Measurements from ENCODE around the gene KRT78. TPM values are rescaled to one million over a fixed set of nuclear protein-coding genes. Genes with fewer than 3 reads are reported as not detected.

KRT78 gene
- polyA plus RNA-seq, 4 donors = 0.30 to 1.8 (median 0.54) TPM; not detected in 1

- peak overlapping the region in 2 of 3 donors; percentile 51 to 58 for H3K4me3 ChIP-seq (ENCODE audit: low read depth in 1 of 3, low read length in 3 of 3)
- no peaks in the 10 kb centered on the region for H3K9me3 ChIP-seq (ENCODE audit: control insufficient read depth in 2 of 2, insufficient read depth in 1 of 2, low read depth in 1 of 2, low read length in 1 of 2)
- no peaks in the 10 kb centered on the region for H3K27me3 ChIP-seq (ENCODE audit: control insufficient read depth in 3 of 3, insufficient read depth in 3 of 3, low read length in 3 of 3)
- DNase-seq = peak; percentile 92 to 96
- no peaks in the 10 kb centered on the region for H3K36me3 ChIP-seq (ENCODE audit: control insufficient read depth in 3 of 3, insufficient read depth in 2 of 3, low read depth in 1 of 3, low read length in 3 of 3)
- peaks cover 6 to 55% (median 16%) of the 10 kb centered on the region in 3 donors for H3K4me1 ChIP-seq (ENCODE audit: control insufficient read depth in 3 of 3, insufficient read depth in 2 of 3, low read depth in 1 of 3, low read length in 2 of 3)
- H3K27ac ChIP-seq (ENCODE audit: low read depth in 1 of 3, low read length in 2 of 3) = peak overlapping the region; percentile 78 to 97 (median 90)
- FAIRE-seq = no peak
- WGBS, 3 donors = 0 to 1% (median 0%) methylated on average over 36 to 55 of the region's 55 CpGs
Observed at GRCh38 chr12:52873832-52874572, 25.2 kb upstream of the KRT78 start.

- H3K36me3 ChIP-seq (ENCODE audit: control insufficient read depth in 3 of 3, insufficient read depth in 2 of 3, low read depth in 1 of 3, low read length in 3 of 3) = no peaks in the 10 kb centered on the region
- WGBS, 3 donors = 18 to 49% (median 20%) methylated on average over 4 of the region's 4 CpGs
- DNase-seq (no peak), FAIRE-seq (no peak)
- H3K4me3 ChIP-seq (ENCODE audit: low read depth in 1 of 3, low read length in 3 of 3) = peak overlapping the region in 2 of 3 donors; percentile 51 to 58
- no peaks in the 10 kb centered on the region for H3K9me3 ChIP-seq (ENCODE audit: control insufficient read depth in 2 of 2, insufficient read depth in 1 of 2, low read depth in 1 of 2, low read length in 1 of 2)
- peaks cover 6 to 52% (median 16%) of the 10 kb centered on the region in 3 donors for H3K4me1 ChIP-seq (ENCODE audit: control insufficient read depth in 3 of 3, insufficient read depth in 2 of 3, low read depth in 1 of 3, low read length in 2 of 3)
- peak overlapping the region; percentile 78 to 97 (median 90) for H3K27ac ChIP-seq (ENCODE audit: low read depth in 1 of 3, low read length in 2 of 3)
- H3K27me3 ChIP-seq (ENCODE audit: control insufficient read depth in 3 of 3, insufficient read depth in 3 of 3, low read length in 3 of 3) = no peaks in the 10 kb centered on the region
Observed at GRCh38 chr12:52873513-52873831, 24.7 kb upstream of the KRT78 start.

GRCh38 chr12:52872644-52873389 lies 24.0 kb upstream of the KRT78 start:
- H3K4me1 ChIP-seq (ENCODE audit: control insufficient read depth in 3 of 3, insufficient read depth in 2 of 3, low read depth in 1 of 3, low read length in 2 of 3) = peaks cover 7 to 52% (median 16%) of the 10 kb centered on the region in 3 donors
- H3K36me3 ChIP-seq (ENCODE audit: control insufficient read depth in 3 of 3, insufficient read depth in 2 of 3, low read depth in 1 of 3, low read length in 3 of 3) = no peaks in the 10 kb centered on the region
- no peaks in the 10 kb centered on the region for H3K9me3 ChIP-seq (ENCODE audit: control insufficient read depth in 2 of 2, insufficient read depth in 1 of 2, low read depth in 1 of 2, low read length in 1 of 2)
- peak overlapping the region; percentile 78 to 97 (median 90) for H3K27ac ChIP-seq (ENCODE audit: low read depth in 1 of 3, low read length in 2 of 3)
- no peaks in the 10 kb centered on the region for H3K27me3 ChIP-seq (ENCODE audit: control insufficient read depth in 3 of 3, insufficient read depth in 3 of 3, low read length in 3 of 3)
- peak; percentile 54 to 78 for DNase-seq
- WGBS, 3 donors = 45 to 77% (median 61%) methylated on average over 13 of the region's 13 CpGs
- FAIRE-seq = no peak
- H3K4me3 ChIP-seq (ENCODE audit: low read depth in 1 of 3, low read length in 3 of 3) = no peak overlapping the region

- Histone ChIP-seq H3K4me1 (ENCODE audit: control insufficient read depth in 3 of 3, insufficient read depth in 2 of 3, low read depth in 1 of 3, low read length in 2 of 3) (peaks cover 8 to 47% (median 16%) of the 10 kb centered on the region in 3 donors), H3K27ac (ENCODE audit: low read depth in 1 of 3, low read length in 2 of 3) (peak overlapping the region in 2 of 3 donors; percentile 46 to 90), H3K9me3 (ENCODE audit: control insufficient read depth in 2 of 2, insufficient read depth in 1 of 2, low read depth in 1 of 2, low read length in 1 of 2) (no peaks in the 10 kb centered on the region), H3K4me3 (ENCODE audit: low read depth in 1 of 3, low read length in 3 of 3) (no peak overlapping the region), H3K27me3 (ENCODE audit: control insufficient read depth in 3 of 3, insufficient read depth in 3 of 3, low read length in 3 of 3) (no peaks in the 10 kb centered on the region), H3K36me3 (ENCODE audit: control insufficient read depth in 3 of 3, insufficient read depth in 2 of 3, low read depth in 1 of 3, low read length in 3 of 3) (no peaks in the 10 kb centered on the region)
- FAIRE-seq (no peak), DNase-seq (peak in 1 of 2 donors; percentile 55)
- 49 to 60% (median 54%) methylated on average over 9 of the region's 9 CpGs for WGBS, 3 donors
Observed at GRCh38 chr12:52871291-52872039, 22.7 kb upstream of the KRT78 start.

- peaks cover 8 to 47% (median 16%) of the 10 kb centered on the region in 3 donors for H3K4me1 ChIP-seq (ENCODE audit: control insufficient read depth in 3 of 3, insufficient read depth in 2 of 3, low read depth in 1 of 3, low read length in 2 of 3)
- H3K4me3 ChIP-seq (ENCODE audit: low read depth in 1 of 3, low read length in 3 of 3) = no peak overlapping the region
- 24 to 32% (median 26%) methylated on average over 14 of the region's 14 CpGs for WGBS, 3 donors
- FAIRE-seq = no peak
- peak; percentile 85 for DNase-seq
- no peaks in the 10 kb centered on the region for H3K36me3 ChIP-seq (ENCODE audit: control insufficient read depth in 3 of 3, insufficient read depth in 2 of 3, low read depth in 1 of 3, low read length in 3 of 3)
- no peaks in the 10 kb centered on the region for H3K27me3 ChIP-seq (ENCODE audit: control insufficient read depth in 3 of 3, insufficient read depth in 3 of 3, low read length in 3 of 3)
- peak overlapping the region in 2 of 3 donors; percentile 42 to 46 for H3K27ac ChIP-seq (ENCODE audit: low read depth in 1 of 3, low read length in 2 of 3)
- no peaks in the 10 kb centered on the region for H3K9me3 ChIP-seq (ENCODE audit: control insufficient read depth in 2 of 2, insufficient read depth in 1 of 2, low read depth in 1 of 2, low read length in 1 of 2)
Observed at GRCh38 chr12:52870361-52871290, 21.8 kb upstream of the KRT78 start.

- no peaks in the 10 kb centered on the region for H3K9me3 ChIP-seq (ENCODE audit: control insufficient read depth in 2 of 2, insufficient read depth in 1 of 2, low read depth in 1 of 2, low read length in 1 of 2)
- H3K27me3 ChIP-seq (ENCODE audit: control insufficient read depth in 3 of 3, insufficient read depth in 3 of 3, low read length in 3 of 3) = no peaks in the 10 kb centered on the region
- H3K4me1 ChIP-seq (ENCODE audit: control insufficient read depth in 3 of 3, insufficient read depth in 2 of 3, low read depth in 1 of 3, low read length in 2 of 3) = peaks cover 5 to 24% (median 6%) of the 10 kb centered on the region in 3 donors
- H3K4me3 ChIP-seq (ENCODE audit: low read depth in 1 of 3, low read length in 3 of 3) = no peak overlapping the region
- DNase-seq (peak; percentile 51 to 61), FAIRE-seq (no peak)
- H3K27ac ChIP-seq (ENCODE audit: low read depth in 1 of 3, low read length in 2 of 3) = no peak overlapping the region
- WGBS, 3 donors = 4 to 30% (median 7%) methylated on average over 6 to 9 of the region's 9 CpGs
- no peaks in the 10 kb centered on the region for H3K36me3 ChIP-seq (ENCODE audit: control insufficient read depth in 3 of 3, insufficient read depth in 2 of 3, low read depth in 1 of 3, low read length in 3 of 3)
Observed at GRCh38 chr12:52867642-52868041, 18.8 kb upstream of the KRT78 start.

- H3K36me3 ChIP-seq (ENCODE audit: control insufficient read depth in 3 of 3, insufficient read depth in 2 of 3, low read depth in 1 of 3, low read length in 3 of 3) = no peaks in the 10 kb centered on the region
- H3K4me1 ChIP-seq (ENCODE audit: control insufficient read depth in 3 of 3, insufficient read depth in 2 of 3, low read depth in 1 of 3, low read length in 2 of 3) = peaks cover 5 to 20% (median 6%) of the 10 kb centered on the region in 3 donors
- H3K27ac ChIP-seq (ENCODE audit: low read depth in 1 of 3, low read length in 2 of 3) = no peak overlapping the region
- no peaks in the 10 kb centered on the region for H3K9me3 ChIP-seq (ENCODE audit: control insufficient read depth in 2 of 2, insufficient read depth in 1 of 2, low read depth in 1 of 2, low read length in 1 of 2)
- no peak overlapping the region for H3K4me3 ChIP-seq (ENCODE audit: low read depth in 1 of 3, low read length in 3 of 3)
- DNase-seq (no peak), FAIRE-seq (no peak)
- WGBS, 3 donors = 62 to 88% (median 76%) methylated on average over 5 of the region's 5 CpGs
- H3K27me3 ChIP-seq (ENCODE audit: control insufficient read depth in 3 of 3, insufficient read depth in 3 of 3, low read length in 3 of 3) = no peaks in the 10 kb centered on the region
Observed at GRCh38 chr12:52867152-52867551, 18.4 kb upstream of the KRT78 start.
